NCI-H1694 treated with DMSO at 0.1 percent for 48 hours (cell line): Measurements from ENCODE around the gene PRPSAP1.
"Not testable (repeated sequence)": the region's sequence is repeated elsewhere in the genome, so short reads cannot be mapped to it uniquely, and the experiment has no call there.

Experiments used
- DNase-seq: peaks from one replicate; lab custom pipeline; 2025; lab: John Stamatoyannopoulos, UW

The PRPSAP1 gene

GRCh38 chr17:76277300-76278267 lies 76.1 kb downstream of the PRPSAP1 start:
- no peak for DNase-seq

- no peak for DNase-seq
Observed at GRCh38 chr17:76276461-76277299, 77.0 kb downstream of the PRPSAP1 start.

GRCh38 chr17:76276069-76276431 lies 77.7 kb downstream of the PRPSAP1 start:
- no peak for DNase-seq

GRCh38 chr17:76275382-76276068 lies 78.2 kb downstream of the PRPSAP1 start:
- no peak for DNase-seq

- DNase-seq: no peak
Observed at GRCh38 chr17:76274112-76274956, 79.4 kb downstream of the PRPSAP1 start.

GRCh38 chr17:76273445-76274111 lies 80.1 kb downstream of the PRPSAP1 start:
- no peak for DNase-seq

GRCh38 chr17:76272541-76273444 lies 80.9 kb downstream of the PRPSAP1 start:
- no peak for DNase-seq

GRCh38 chr17:76271669-76272540 lies 81.8 kb downstream of the PRPSAP1 start:
- DNase-seq: no peak

- DNase-seq: no peak
Observed at GRCh38 chr17:76270770-76271668, 82.7 kb downstream of the PRPSAP1 start.

- DNase-seq: no peak
Observed at GRCh38 chr17:76270127-76270592, 83.6 kb downstream of the PRPSAP1 start.

GRCh38 chr17:76268991-76269981 lies 84.4 kb downstream of the PRPSAP1 start:
- DNase-seq: no peak

- peak; percentile 67 for DNase-seq
Observed at GRCh38 chr17:76268015-76268749, 85.5 kb downstream of the PRPSAP1 start.

- DNase-seq: not testable (repeated sequence)
Observed at GRCh38 chr17:76267581-76268001, 86.1 kb downstream of the PRPSAP1 start.

- no peak for DNase-seq
Observed at GRCh38 chr17:76267051-76267576, 86.6 kb downstream of the PRPSAP1 start.

- no peak for DNase-seq
Observed at GRCh38 chr17:76266244-76266938, 87.3 kb downstream of the PRPSAP1 start.
